Transverse colon (tissue), 4 donors: ENCODE measurements around the gene MUC5B. TPM values are rescaled to one million over a fixed set of nuclear protein-coding genes. Genes with fewer than 3 reads are reported as not detected.
"Not testable (repeated sequence)": the region's sequence is repeated elsewhere in the genome, so short reads cannot be mapped to it uniquely, and the experiment has no call there.

Source experiments
- DNase-seq: peaks from one replicate; pipeline ENCODE4 v3.0.0-alpha.2; 2019
- H3K27ac ChIP-seq, 4 donors: fragments of 200-600 bp; sonication (generic); 2 replicates each; pipeline ENCODE4 v1.5.1; 2016 to 2018; ENCODE audit warnings: inconsistent platforms in 4 of 4
- H3K27me3 ChIP-seq: fragments of 200-600 bp; sonication (generic); 2 replicates; pipeline ENCODE4 v1.5.1; 2017; ENCODE audit warnings: inconsistent platforms
- H3K36me3 ChIP-seq, 4 donors: fragments of 200-600 bp; sonication (generic); 2 replicates each; pipeline ENCODE4 v1.5.1; 2017 to 2019; ENCODE audit warnings: inconsistent platforms in 4 of 4
- H3K4me1 ChIP-seq, 4 donors: fragments of 200-600 bp; sonication (generic); 2 replicates each; pipeline ENCODE4 v1.5.1; 2017 to 2020; ENCODE audit warnings: inconsistent platforms in 4 of 4
- H3K4me3 ChIP-seq, 4 donors: fragments of 200-600 bp; sonication (generic); 1 replicate in 1 of 4; 2 replicates in 3 of 4; pipeline versions ENCODE4 v1.5.1 to v1.6.1; 2017 to 2019; ENCODE audit warnings: inconsistent platforms in 4 of 4
- H3K9me3 ChIP-seq, 2 donors: fragments of 200-600 bp; sonication (generic); 2 replicates each; pipeline ENCODE4 v1.5.1; 2017 to 2019; ENCODE audit warnings: inconsistent platforms in 2 of 2
- CTCF ChIP-seq, 5 experiments: fragments of 200-600 bp in 3 of 5; fragments of 450-650 bp in 2 of 5; sonication (generic) in 3 of 5; IDR thresholded peaks; 1 replicate in 2 of 5; 2 replicates in 3 of 5; pipeline ENCODE4 v1.5.1; 2016 to 2017; ENCODE audit warnings: antibody characterized with exemption in 5 of 5, inconsistent platforms in 3 of 5, mild to moderate bottlenecking in 2 of 5, moderate library complexity in 1 of 5
- EP300 ChIP-seq: sonication (generic); formaldehyde crosslinking; IDR thresholded peaks from one replicate; pipeline ENCODE4 v1.6.1; 2017; ENCODE audit warnings: antibody characterized with exemption, low read depth
- POLR2A ChIP-seq: fragments of 450-650 bp; IDR thresholded peaks from one replicate; pipeline ENCODE4 v1.6.1; 2016; ENCODE audit warnings: antibody characterized with exemption, mild to moderate bottlenecking, moderate library complexity
- POLR2AphosphoS5 ChIP-seq, 3 donors: sonication (generic); formaldehyde crosslinking; IDR thresholded peaks; one replicate each; pipeline ENCODE4 v1.6.1; 2016; ENCODE audit warnings: antibody characterized with exemption in 3 of 3
- WGBS, 2 donors: methylation state at CpG; one replicate each; pipeline ENCODE4 v1.1.5; 2018; ENCODE audit warnings: low coverage in 1 of 2; 5-methylcytosine and 5-hydroxymethylcytosine counted together
- in situ Hi-C, 4 donors: fragments of 200-750 bp; cut with MboI; loops; one replicate each; pipeline versions ENCODE4 v1.15.0 to v1.15.1; 2017; ENCODE audit warnings: low sequenced_read_pairs in 3 of 4, low pct_ligation_motif_present in 1 of 4, low pct_unique_long_range_greater_than_20kb in 1 of 4
- intact Hi-C: fragments of 100-400 bp; cut with DNase I; formaldehyde crosslinking; loops from one replicate; pipeline ENCODE4 v1.15.1; 2023; ENCODE audit warnings: low total_unique reads
- total RNA-seq, 4 donors: library from RNA; depleted of rRNA; stranded (reverse); fragments of >200 nt; gene quantifications; one replicate each; pipeline ENCODE4 v1.1.0, GENCODE V29; 2016

Gene MUC5B
- total RNA-seq, 4 donors from 2014 or later, result 58.0 to 825 (median 85.6) TPM

- H3K4me3 ChIP-seq, result no peak overlapping the region
- H3K4me1 ChIP-seq, result peaks cover 2 to 5% (median 3%) of the 10 kb centered on the region in 4 donors
- peak; percentile 4 for DNase-seq
- H3K27me3 ChIP-seq, result no peaks in the 10 kb centered on the region
- TF ChIP-seq POLR2AphosphoS5 (IDR thresholded peaks at IDR 0.05) (no peak), EP300 (no peak), POLR2A (no peak), CTCF (IDR thresholded peaks at IDR 0.05) (no peak)
- in situ Hi-C loops, result loop anchor here in 2 of 4 donors (25.0 kb wide), 1 partner anchor 304 kb away; no protein-coding TSS in a partner anchor
- H3K27ac ChIP-seq, result no peak overlapping the region
- intact Hi-C loops, result no loop called here
- WGBS, 2 donors, result 90% methylated on average over 38 of the region's 39 CpGs; no CpG with 5 or more reads in 1 of the 2 donors
- peaks cover 13 to 16% of the 10 kb centered on the region in 2 donors for H3K9me3 ChIP-seq
- H3K36me3 ChIP-seq, result no peaks in the 10 kb centered on the region
Measured at GRCh38 chr11:1208394-1209261, 14.2 kb upstream of the MUC5B start.

- H3K4me3 ChIP-seq, result no peak overlapping the region
- no peak for DNase-seq
- no peak overlapping the region for H3K27ac ChIP-seq
- in situ Hi-C loops (loop anchor here in 2 of 4 donors (25.0 kb wide), 1 partner anchor 303 kb away; no protein-coding TSS in a partner anchor), intact Hi-C loops (no loop called here)
- peaks cover 13 to 16% of the 10 kb centered on the region in 2 donors for H3K9me3 ChIP-seq
- TF ChIP-seq POLR2A (no peak), EP300 (no peak), POLR2AphosphoS5 (IDR thresholded peaks at IDR 0.05) (no peak), CTCF (IDR thresholded peaks at IDR 0.05) (no peak)
- peaks cover 0 to 2% (median 0%) of the 10 kb centered on the region in 4 donors for H3K4me1 ChIP-seq
- H3K36me3 ChIP-seq, result no peaks in the 10 kb centered on the region
- no peaks in the 10 kb centered on the region for H3K27me3 ChIP-seq
- WGBS, 2 donors, result 90 to 97% methylated on average over 5 to 17 of the region's 17 CpGs
Measured at GRCh38 chr11:1209371-1210057, 13.4 kb upstream of the MUC5B start.

GRCh38 chr11:1211838-1212237, 11.0 kb upstream of the MUC5B start:
- TF ChIP-seq POLR2AphosphoS5 (IDR thresholded peaks at IDR 0.05), result no peak
- no peak for TF ChIP-seq CTCF (IDR thresholded peaks at IDR 0.05)
- no peak for TF ChIP-seq EP300
- TF ChIP-seq POLR2A, result no peak
- Histone ChIP-seq H3K4me3 (no peak overlapping the region), H3K27ac (no peak overlapping the region), H3K4me1 (no peaks in the 10 kb centered on the region), H3K36me3 (no peaks in the 10 kb centered on the region), H3K9me3 (peaks cover 13 to 16% of the 10 kb centered on the region in 2 donors), H3K27me3 (no peaks in the 10 kb centered on the region)
- intact Hi-C loops (no loop called here), in situ Hi-C loops (loop anchor here in 2 of 4 donors (25.0 kb wide), 1 partner anchor 300 kb away; no protein-coding TSS in a partner anchor)
- DNase-seq, result no peak
- WGBS, 2 donors, result 88 to 95% methylated on average over 2 of the region's 2 CpGs

- H3K27ac ChIP-seq, DNase-seq, H3K4me3 ChIP-seq, intact Hi-C loops, H3K36me3 ChIP-seq: not testable (repeated sequence)
- H3K27me3 ChIP-seq, result peaks cover 14% of the 10 kb centered on the region
- H3K4me1 ChIP-seq, result peaks cover 0 to 26% (median 24%) of the 10 kb centered on the region in 4 donors
- peaks cover 13% of the 10 kb centered on the region in 2 donors for H3K9me3 ChIP-seq
- in situ Hi-C loops, result loop anchor here in 2 of 4 donors (25.0 kb wide), 1 partner anchor 296 kb away; no protein-coding TSS in a partner anchor
- 89 to 90% methylated on average over 2 to 8 of the region's 8 CpGs for WGBS, 2 donors
Measured at GRCh38 chr11:1215826-1216225, 7.0 kb upstream of the MUC5B start.
